Measurements from ENCODE around the gene PPP2CA. TPM values are rescaled to one million over a fixed set of nuclear protein-coding genes. Genes with fewer than 3 reads are reported as not detected.

PPP2CA gene
- total and polyA plus RNA-seq, 2 of the 8 experiments (the other 6 are each of a cell fraction or from before 2014, with no cell fraction given) = 75.0 to 205 TPM

DNA sequence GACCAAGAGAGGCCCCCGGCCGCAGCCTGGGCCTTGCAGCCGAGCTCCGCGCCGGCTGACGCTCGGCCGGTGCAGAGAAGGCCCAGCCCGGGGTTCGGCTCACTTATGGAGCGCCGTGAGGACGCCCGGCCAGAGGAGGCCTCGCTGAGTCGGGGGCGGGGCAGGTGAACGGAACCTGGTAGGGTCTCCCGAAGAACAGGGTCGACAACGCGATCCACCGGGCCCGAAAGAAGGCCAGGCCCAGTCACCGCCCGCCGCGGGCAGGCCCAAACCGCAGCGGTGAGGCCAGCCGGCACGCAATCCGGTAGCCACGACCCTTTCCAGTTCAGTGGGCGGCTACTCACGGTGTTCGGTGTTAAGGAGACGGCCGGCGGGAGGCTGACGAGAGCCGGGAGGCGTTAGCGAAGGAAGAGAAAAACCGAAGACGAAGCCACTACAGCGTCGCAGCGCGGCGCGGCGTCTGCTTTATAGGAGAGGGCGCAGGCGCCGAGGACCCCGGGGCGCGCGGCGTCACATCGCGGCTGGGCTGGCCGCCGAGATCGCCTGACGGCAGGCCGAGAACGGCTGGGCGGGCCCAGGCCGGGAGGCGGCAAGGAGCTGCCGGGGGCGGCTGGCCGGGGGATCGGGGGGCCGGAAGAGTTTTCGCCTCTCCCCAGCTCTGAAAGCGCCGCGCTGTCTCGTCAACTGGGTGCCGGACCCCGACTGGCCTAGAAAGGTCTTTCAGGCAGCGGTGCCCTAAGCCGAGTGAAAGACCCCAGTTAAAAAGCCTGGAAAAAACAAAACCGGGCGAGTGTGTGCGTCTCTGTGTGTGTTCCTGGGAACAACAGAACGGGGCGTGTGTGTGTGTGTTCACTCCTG, 49.1 kb downstream of the PPP2CA start, which contains the start of gene SKP1 (continued):
- no peak for TF ChIP-seq HDAC2 (IDR thresholded peaks at IDR 0.05; ENCODE audit: borderline replicate concordance in 1 of 2, low read depth in 2 of 2, low read length in 2 of 2)
- TF ChIP-seq FOSL1 (IDR thresholded peaks at IDR 0.05; ENCODE audit: insufficient read depth, low read depth, low read length) = peak; percentile 33; the same call in 1 of the 2 replicates
- TF ChIP-seq SIN3A (conservative IDR thresholded peaks at IDR 0.05 in 1 of 2, IDR thresholded peaks at IDR 0.05 in 1 of 2; ENCODE audit: low read depth in 1 of 2, low read length in 2 of 2) = peak; percentile 47 to 62; a peak in 2 of 4 replicates
- TF ChIP-seq EP300 (IDR thresholded peaks at IDR 0.05; ENCODE audit: borderline replicate concordance in 1 of 2, low read depth in 2 of 2, low read length in 2 of 2) = peak in 1 of 2 experiments; percentile 44; a peak in 1 of 3 replicates
- TF ChIP-seq RAD21 (IDR thresholded peaks at IDR 0.05 in 1 of 2, conservative IDR thresholded peaks at IDR 0.05 in 1 of 2; ENCODE audit: low read depth in 2 of 2, low read length in 2 of 2) = no peak
- TF ChIP-seq EGR1 (IDR thresholded peaks at IDR 0.05; ENCODE audit: borderline replicate concordance, low read depth, low read length) = peak; percentile 30; the same call in 1 of the 2 replicates
